Tibial artery (tissue), 4 donors: ENCODE measurements around the gene ANKLE1.

Source experiments
- DNase-seq, 2 donors: peaks; one replicate each; pipeline ENCODE4 v3.0.0-alpha.2; 2019
- H3K27ac ChIP-seq, 2 donors: fragments of 200-600 bp; sonication (generic) in 1 of 2; 1 replicate in 1 of 2; 2 replicates in 1 of 2; pipeline ENCODE4 v1.5.1; 2018 to 2019; ENCODE audit warnings: mild to moderate bottlenecking in 1 of 2
- H3K27me3 ChIP-seq, 2 donors: fragments of 200-600 bp; sonication (generic) in 1 of 2; one replicate each; pipeline versions ENCODE4 v1.5.1 to v1.6.0; 2016 to 2019
- H3K36me3 ChIP-seq, 3 donors: fragments of 200-600 bp; sonication (generic) in 2 of 3; one replicate each; pipeline ENCODE4 v1.5.1; 2016 to 2019; ENCODE audit warnings: mild to moderate bottlenecking in 2 of 3
- H3K4me1 ChIP-seq, 4 donors: fragments of 200-600 bp; sonication (generic) in 2 of 4; 1 replicate in 3 of 4; 2 replicates in 1 of 4; pipeline ENCODE4 v1.5.1; 2016 to 2019
- H3K4me3 ChIP-seq, 2 donors: fragments of 200-600 bp; sonication (generic) in 1 of 2; 1 replicate in 1 of 2; 2 replicates in 1 of 2; pipeline ENCODE4 v1.5.1; 2018 to 2019; ENCODE audit warnings: mild to moderate bottlenecking in 2 of 2
- H3K9me3 ChIP-seq, 3 donors: fragments of 200-600 bp; sonication (generic) in 1 of 3; one replicate each; pipeline ENCODE4 v1.5.1; 2016 to 2019
- CTCF ChIP-seq, 2 experiments: fragments of 200-600 bp in 1 of 2; fragments of 450-650 bp in 1 of 2; IDR thresholded peaks; one replicate each; pipeline ENCODE4 v1.5.1; 2017 to 2019; ENCODE audit warnings: antibody characterized with exemption in 2 of 2, mild to moderate bottlenecking in 1 of 2, moderate library complexity in 1 of 2
- intact Hi-C: fragments of 100-400 bp; cut with DNase I; formaldehyde crosslinking; loops from one replicate; pipeline ENCODE4 v1.15.0; 2023; ENCODE audit warnings: low total_unique reads

ANKLE1 gene

DNA sequence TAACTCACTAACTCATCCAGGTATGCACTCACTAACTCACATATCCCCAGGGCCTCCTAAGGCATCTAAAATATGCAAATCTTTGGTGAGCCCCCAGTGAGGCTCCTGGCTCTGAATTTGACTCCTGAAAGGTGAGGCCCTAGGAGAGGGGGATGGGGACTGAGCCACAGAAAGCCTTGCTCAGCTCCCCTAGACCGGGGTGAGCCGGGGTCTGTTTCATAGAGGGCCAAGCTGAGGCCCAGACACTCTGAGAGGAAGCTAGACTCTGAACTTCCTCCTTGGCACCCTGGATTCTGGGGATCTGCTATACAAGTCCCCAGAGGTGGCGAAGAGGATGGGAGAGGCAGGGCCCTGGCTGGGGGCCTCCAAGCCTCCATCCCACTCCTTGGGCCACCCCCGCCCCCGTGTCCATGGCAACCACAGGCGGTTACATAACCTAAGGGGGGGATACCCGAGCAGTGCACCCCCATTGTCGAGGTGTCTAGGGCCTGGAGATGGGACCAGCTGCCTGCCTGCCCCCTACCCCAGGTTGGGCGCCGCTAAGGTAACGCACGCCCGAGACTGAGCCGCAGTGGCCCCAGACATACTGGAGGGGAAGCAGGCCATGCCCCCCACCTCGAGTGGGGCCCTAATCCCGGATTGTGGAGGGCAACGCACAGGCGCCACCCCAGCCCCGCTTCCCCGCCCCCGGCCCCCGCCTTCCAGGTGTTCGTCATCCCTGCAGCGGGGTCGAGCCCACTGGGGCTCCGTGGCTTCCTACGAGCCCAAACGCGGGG, 20.9 kb downstream of the ANKLE1 start:
- no peak for TF ChIP-seq CTCF (IDR thresholded peaks at IDR 0.05)
- Histone ChIP-seq H3K9me3 (no peaks in the 10 kb centered on the region), H3K27ac (peak overlapping the region; percentile 82 to 88), H3K36me3 (peaks cover 0 to 34% (median 13%) of the 10 kb centered on the region in 3 donors), H3K4me3 (peak overlapping the region; percentile 81 to 89), H3K4me1 (peaks cover 0 to 47% (median 36%) of the 10 kb centered on the region in 4 donors), H3K27me3 (no peaks in the 10 kb centered on the region)
- DNase-seq: no peak
- intact Hi-C loops: loop anchor here (5.0 kb wide), 1 partner anchor 85 kb away; no protein-coding TSS in a partner anchor

DNA sequence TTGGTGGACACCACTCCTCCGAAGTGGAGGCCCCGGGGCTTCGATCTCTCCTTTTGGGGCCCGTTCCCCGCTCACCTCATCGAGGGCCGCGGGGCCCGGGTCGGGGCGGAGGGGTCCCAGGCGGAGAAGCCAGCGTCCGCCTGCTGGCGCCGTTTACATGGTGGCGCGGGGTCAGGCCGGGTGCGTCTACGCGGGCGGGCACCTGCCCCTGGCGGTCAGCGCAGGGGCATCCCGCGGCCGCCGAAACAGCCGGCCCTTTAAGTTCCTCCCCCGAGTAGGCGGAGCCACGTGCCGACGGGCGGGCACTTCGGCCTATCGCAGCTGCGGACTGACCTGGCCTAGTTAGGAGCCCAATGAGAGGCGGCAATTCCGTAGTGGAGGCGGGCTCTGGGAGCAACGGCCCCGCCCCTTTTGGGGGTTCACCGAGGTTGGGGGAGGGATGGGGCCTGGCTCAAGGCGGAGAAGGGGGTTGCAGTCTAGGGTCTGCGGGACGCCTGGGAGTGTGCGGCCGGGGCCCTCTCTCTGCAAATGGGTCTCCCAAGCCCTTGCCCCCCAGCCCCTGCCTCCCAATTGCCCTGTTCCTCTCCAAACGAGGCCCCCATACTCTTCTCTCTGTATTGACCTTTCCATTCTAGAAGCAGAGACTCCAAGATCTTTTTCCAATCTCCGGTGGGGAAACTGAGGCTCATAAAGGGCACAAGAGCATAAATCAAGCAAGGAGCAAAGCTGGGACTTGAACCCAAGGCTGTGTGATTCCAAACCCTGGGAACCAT, 21.7 kb downstream of the ANKLE1 start, which contains the start of gene ABHD8:
Gene ABHD8 (minus strand): TSS at position 259 of the 773 bp plus-strand sequence. CDS start 1,809 bp downstream, outside the sequence.
- DNase-seq: peak; percentile 95 to 97
- Histone ChIP-seq H3K4me1 (peaks cover 0 to 47% (median 36%) of the 10 kb centered on the region in 4 donors), H3K4me3 (peak within 1 kb of the TSS; percentile 81 to 89), H3K9me3 (no peaks in the 10 kb centered on the region), H3K27ac (peak within 1 kb of the TSS; percentile 82 to 88), H3K27me3 (no peaks in the 10 kb centered on the region), H3K36me3 (peaks cover 0 to 30% (median 9%) of the 10 kb centered on the region in 3 donors)
- intact Hi-C loops: loop anchor here (5.0 kb wide), 1 partner anchor 84 kb away; no protein-coding TSS in a partner anchor
- TF ChIP-seq CTCF (IDR thresholded peaks at IDR 0.05): peak; percentile 79 to 86

- Histone ChIP-seq H3K4me3 (peak overlapping the region in 1 of 2 donors; percentile 89), H3K27me3 (no peaks in the 10 kb centered on the region), H3K36me3 (peaks cover 0 to 24% (median 6%) of the 10 kb centered on the region in 3 donors), H3K4me1 (peaks cover 0 to 51% (median 37%) of the 10 kb centered on the region in 4 donors), H3K27ac (peak overlapping the region; percentile 82 to 88), H3K9me3 (no peaks in the 10 kb centered on the region)
- DNase-seq: no peak
- no peak for TF ChIP-seq CTCF (IDR thresholded peaks at IDR 0.05)
- intact Hi-C loops: loop anchor here (5.0 kb wide), 1 partner anchor 83 kb away; no protein-coding TSS in a partner anchor
Observed at GRCh38 chr19:17303940-17304267, 22.2 kb downstream of the ANKLE1 start.

DNA sequence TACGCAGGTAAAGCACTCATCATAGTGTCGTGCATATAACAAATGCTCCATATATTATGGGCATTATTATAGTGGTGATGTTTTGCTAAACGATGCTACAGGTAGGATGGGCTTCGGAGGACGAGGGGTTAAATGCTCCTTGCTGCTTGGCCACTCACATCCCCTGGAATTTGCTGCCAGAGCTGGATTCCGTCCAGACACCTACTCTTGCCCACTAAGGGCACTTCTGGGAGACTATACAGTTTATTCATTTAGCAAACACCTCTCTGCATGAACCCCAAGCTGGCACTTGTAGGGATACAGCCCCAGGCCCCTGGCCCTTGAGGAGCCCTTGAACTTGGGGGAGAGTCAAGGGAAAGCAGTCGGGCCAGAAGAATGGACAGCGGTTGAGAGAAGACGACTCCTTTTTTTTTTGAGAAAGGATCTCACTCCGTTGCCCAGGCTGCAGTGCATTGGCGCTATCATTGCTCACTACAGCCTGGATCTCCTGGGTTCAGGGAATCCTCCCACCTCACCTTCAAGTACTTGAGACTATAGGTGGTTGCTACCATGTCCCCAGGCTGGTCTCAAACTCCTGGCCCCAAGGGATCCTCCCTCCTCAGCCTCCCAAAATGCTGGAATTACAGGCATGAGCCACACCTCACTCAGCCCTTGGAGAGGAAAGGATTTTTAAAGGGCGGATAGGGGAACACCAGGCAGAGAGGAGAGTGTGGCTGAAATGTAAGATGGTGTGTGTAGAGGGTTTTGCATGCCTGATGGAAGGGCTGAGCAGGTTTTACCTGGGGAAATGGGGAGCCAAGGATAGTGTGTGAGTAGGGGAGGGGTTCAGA, 22.9 kb downstream of the ANKLE1 start:
- peak overlapping the region; percentile 60 to 84 for H3K4me3 ChIP-seq
- peaks cover 0 to 19% (median 6%) of the 10 kb centered on the region in 3 donors for H3K36me3 ChIP-seq
- no peaks in the 10 kb centered on the region for H3K9me3 ChIP-seq
- peak overlapping the region; percentile 88 to 95 for H3K27ac ChIP-seq
- DNase-seq: no peak
- no peaks in the 10 kb centered on the region for H3K27me3 ChIP-seq
- TF ChIP-seq CTCF (IDR thresholded peaks at IDR 0.05): no peak
- intact Hi-C loops: loop anchor here (5.0 kb wide), 1 partner anchor 83 kb away; no protein-coding TSS in a partner anchor
- peaks cover 0 to 54% (median 38%) of the 10 kb centered on the region in 4 donors for H3K4me1 ChIP-seq

- no peak for DNase-seq
- Histone ChIP-seq H3K9me3 (no peaks in the 10 kb centered on the region), H3K27ac (peak overlapping the region; percentile 88 to 95), H3K4me1 (peaks cover 0 to 59% (median 42%) of the 10 kb centered on the region in 4 donors), H3K36me3 (peaks cover 0 to 14% (median 6%) of the 10 kb centered on the region in 3 donors), H3K4me3 (peak overlapping the region; percentile 60 to 84), H3K27me3 (no peaks in the 10 kb centered on the region)
- intact Hi-C loops: no loop called here
- no peak for TF ChIP-seq CTCF (IDR thresholded peaks at IDR 0.05)
Observed at GRCh38 chr19:17305216-17305516, 23.5 kb downstream of the ANKLE1 start.
